Calu3 (cell line): Measurements from ENCODE around the gene TAS2R19. TPM values are rescaled to one million over a fixed set of nuclear protein-coding genes. Genes with fewer than 3 reads are reported as not detected.

Experiments
- Bru-seq: library from RNA; stranded (reverse); fragments of 400-500 nt; gene quantifications from one replicate; lab custom pipeline; 2021; lab: Mats Ljungman, UMichigan
- BruChase-seq, 2 experiments: library from RNA; stranded (reverse); fragments of 400-500 nt; gene quantifications; one replicate each; lab custom pipeline; 2021; lab: Mats Ljungman, UMichigan
- BruUV-seq: library from RNA; stranded (reverse); fragments of 400-500 nt; replicated peaks from 2 replicates; lab custom pipeline; 2021; lab: Mats Ljungman, UMichigan
- CTCF ChIA-PET: fragments of 300-600 bp; sonication (Branson Sonifier 250); formaldehyde crosslinking; loops from one replicate; lab custom pipeline; 2022; ENCODE audit warnings: antibody characterized with exemption; lab: Charles Lee
- DNase-seq: peaks from one replicate; pipeline ENCODE4 v3.0.0; 2022
- H3K27ac Mint-ChIP-seq: one replicate; pipeline ENCODE4 v1.8.0; 2022; ENCODE audit warnings: mixed read lengths; ENCODE audit not compliant: unreplicated experiment
- H3K27me3 Mint-ChIP-seq: one replicate; pipeline ENCODE4 v1.8.0; 2022; ENCODE audit warnings: mixed read lengths; ENCODE audit not compliant: unreplicated experiment
- H3K36me3 Mint-ChIP-seq: one replicate; pipeline ENCODE4 v1.8.0; 2022; ENCODE audit warnings: mild to moderate bottlenecking, moderate library complexity, mixed read lengths; ENCODE audit not compliant: insufficient read depth, unreplicated experiment
- H3K4me1 Mint-ChIP-seq: one replicate; pipeline ENCODE4 v1.8.0; 2022; ENCODE audit warnings: mild to moderate bottlenecking, low read depth, mixed read lengths; ENCODE audit not compliant: unreplicated experiment
- H3K4me3 Mint-ChIP-seq: one replicate; pipeline ENCODE4 v1.8.0; 2022; ENCODE audit warnings: mild to moderate bottlenecking, low read depth, moderate library complexity, mixed read lengths; ENCODE audit not compliant: unreplicated experiment
- H3K9me3 Mint-ChIP-seq: one replicate; pipeline ENCODE4 v1.8.0; 2022; ENCODE audit warnings: low read depth, mixed read lengths; ENCODE audit not compliant: unreplicated experiment
- intact Hi-C: fragments of 100-400 bp; cut with micrococcal nuclease; formaldehyde crosslinking; loops from one replicate; pipeline ENCODE4 v1.10.0; 2022; ENCODE audit not compliant: unreplicated experiment
- long read RNA-seq: library from polyadenylated mRNA; stranded (forward); transcript quantifications from one replicate; pipeline ENCODE4 v2.0.0, GENCODE V29; 2022
- total RNA-seq: library from RNA; stranded (reverse); gene quantifications from 2 replicates; pipeline ENCODE4 v1.2.3, GENCODE V29; 2022
- TF ChIP-seq, protein P1 (sequence below): fragments of 200-600 bp; IDR thresholded peaks from one replicate; pipeline ENCODE4 v1.8.0; 2022; ENCODE audit warnings: antibody characterized with exemption; ENCODE audit not compliant: unreplicated experiment

TAS2R19 gene
- total RNA-seq (3.2 and 4.5 TPM in 2 replicates), Bru-seq, nascent RNA (percentile 89 among the genes with signal in this experiment), BruChase-seq, experiment 1, labeled RNA remaining after a 6-hour chase (percentile 77 among the genes with signal in this experiment), BruChase-seq, experiment 2, labeled RNA remaining after a 2-hour chase (percentile 87 among the genes with signal in this experiment)
- long read RNA-seq = 0 reads

DNA sequence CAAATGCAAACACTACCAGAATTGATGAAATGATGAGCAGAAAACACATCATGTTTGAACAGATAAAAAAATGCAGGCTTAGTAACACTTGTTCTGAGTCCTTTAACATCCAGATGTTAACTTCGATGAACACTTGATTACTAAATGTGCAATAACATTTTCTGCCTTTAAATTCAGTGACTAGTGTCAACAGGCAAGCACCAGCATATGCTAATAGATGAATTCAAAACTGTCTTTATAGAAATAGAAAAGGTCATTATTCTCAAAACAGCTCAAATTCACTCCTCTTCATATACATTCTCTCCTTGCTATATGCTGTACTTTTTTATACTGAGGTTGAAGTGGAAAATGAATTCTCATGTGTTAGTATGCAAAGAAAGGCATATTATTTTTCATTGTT lies at the start of gene TAS2R19:
TSS of gene TAS2R19 (minus strand) at position 101 of the 400 bp plus-strand sequence. CDS start at position 52, 49 bp downstream.
- H3K27ac Mint-ChIP-seq = no peak within 1 kb of the TSS
- no peaks in the 10 kb centered on the region for H3K27me3 Mint-ChIP-seq
- intact Hi-C loops = no loop called here
- TF ChIP-seq, protein P1, sequence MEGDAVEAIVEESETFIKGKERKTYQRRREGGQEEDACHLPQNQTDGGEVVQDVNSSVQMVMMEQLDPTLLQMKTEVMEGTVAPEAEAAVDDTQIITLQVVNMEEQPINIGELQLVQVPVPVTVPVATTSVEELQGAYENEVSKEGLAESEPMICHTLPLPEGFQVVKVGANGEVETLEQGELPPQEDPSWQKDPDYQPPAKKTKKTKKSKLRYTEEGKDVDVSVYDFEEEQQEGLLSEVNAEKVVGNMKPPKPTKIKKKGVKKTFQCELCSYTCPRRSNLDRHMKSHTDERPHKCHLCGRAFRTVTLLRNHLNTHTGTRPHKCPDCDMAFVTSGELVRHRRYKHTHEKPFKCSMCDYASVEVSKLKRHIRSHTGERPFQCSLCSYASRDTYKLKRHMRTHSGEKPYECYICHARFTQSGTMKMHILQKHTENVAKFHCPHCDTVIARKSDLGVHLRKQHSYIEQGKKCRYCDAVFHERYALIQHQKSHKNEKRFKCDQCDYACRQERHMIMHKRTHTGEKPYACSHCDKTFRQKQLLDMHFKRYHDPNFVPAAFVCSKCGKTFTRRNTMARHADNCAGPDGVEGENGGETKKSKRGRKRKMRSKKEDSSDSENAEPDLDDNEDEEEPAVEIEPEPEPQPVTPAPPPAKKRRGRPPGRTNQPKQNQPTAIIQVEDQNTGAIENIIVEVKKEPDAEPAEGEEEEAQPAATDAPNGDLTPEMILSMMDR = no peak
- DNase-seq = no peak
- H3K9me3 Mint-ChIP-seq = peaks cover 5% of the 10 kb centered on the region
- no TSS peak for BruUV-seq
- CTCF ChIA-PET = no interaction called here
- H3K36me3 Mint-ChIP-seq = no peaks in the 10 kb centered on the region
- H3K4me3 Mint-ChIP-seq = no peak within 1 kb of the TSS
- H3K4me1 Mint-ChIP-seq = no peaks in the 10 kb centered on the region

DNA sequence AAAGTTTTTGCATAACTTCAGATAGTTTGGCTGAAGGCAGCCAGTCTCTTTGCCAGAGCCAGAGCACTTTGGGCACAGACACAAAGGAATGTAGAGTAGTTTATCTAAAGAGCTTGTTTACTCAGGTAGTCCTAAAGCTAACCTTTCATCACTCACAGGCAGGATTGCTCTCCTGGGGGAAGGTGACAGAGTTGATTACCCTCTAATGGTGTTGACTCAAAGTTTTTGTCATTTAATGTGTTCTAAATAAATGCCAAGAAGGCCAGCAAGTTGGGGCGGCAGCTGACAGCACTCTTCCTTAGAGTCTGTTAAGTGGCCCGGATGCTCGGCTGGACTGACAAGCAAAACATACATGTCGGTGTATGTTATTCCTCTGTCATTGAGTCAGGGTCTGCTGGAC lies 49.0 kb upstream of the TAS2R19 start:
- Mint-ChIP-seq H3K27ac (no peak overlapping the region), H3K4me1 (no peaks in the 10 kb centered on the region), H3K27me3 (no peaks in the 10 kb centered on the region), H3K9me3 (no peaks in the 10 kb centered on the region), H3K36me3 (no peaks in the 10 kb centered on the region), H3K4me3 (no peak overlapping the region)
- DNase-seq = no peak
- TF ChIP-seq, protein P1 = no peak
- intact Hi-C loops = no loop called here
- CTCF ChIA-PET = no interaction called here
- BruUV-seq = no TSS peak

DNA sequence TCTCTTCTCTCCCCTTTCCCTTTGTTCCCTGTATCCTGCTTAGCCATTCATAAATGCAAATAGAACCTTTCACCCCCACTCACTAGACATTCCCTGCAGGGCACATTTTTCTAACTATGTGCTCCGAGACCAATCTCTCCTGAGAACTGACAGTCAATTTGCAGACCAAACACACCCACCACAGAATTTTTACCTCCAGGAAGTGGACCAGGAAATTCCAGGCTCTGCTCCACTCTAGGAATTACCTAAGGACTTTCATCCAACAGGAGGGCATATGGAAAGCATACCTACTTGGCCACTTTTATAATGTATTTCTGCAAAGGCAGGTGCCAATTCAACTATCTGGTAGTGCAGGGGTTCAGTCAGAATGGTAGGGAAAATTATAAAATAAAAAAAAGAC lies 48.6 kb upstream of the TAS2R19 start:
- Mint-ChIP-seq H3K4me1 (no peaks in the 10 kb centered on the region), H3K27me3 (no peaks in the 10 kb centered on the region), H3K36me3 (no peaks in the 10 kb centered on the region), H3K9me3 (no peaks in the 10 kb centered on the region), H3K27ac (no peak overlapping the region), H3K4me3 (no peak overlapping the region)
- intact Hi-C loops = loop anchor here (1.0 kb wide), 1 partner anchor 56 kb away; no protein-coding TSS in a partner anchor
- CTCF ChIA-PET = no interaction called here
- BruUV-seq = no TSS peak
- no peak for DNase-seq
- TF ChIP-seq, protein P1 = no peak

DNA sequence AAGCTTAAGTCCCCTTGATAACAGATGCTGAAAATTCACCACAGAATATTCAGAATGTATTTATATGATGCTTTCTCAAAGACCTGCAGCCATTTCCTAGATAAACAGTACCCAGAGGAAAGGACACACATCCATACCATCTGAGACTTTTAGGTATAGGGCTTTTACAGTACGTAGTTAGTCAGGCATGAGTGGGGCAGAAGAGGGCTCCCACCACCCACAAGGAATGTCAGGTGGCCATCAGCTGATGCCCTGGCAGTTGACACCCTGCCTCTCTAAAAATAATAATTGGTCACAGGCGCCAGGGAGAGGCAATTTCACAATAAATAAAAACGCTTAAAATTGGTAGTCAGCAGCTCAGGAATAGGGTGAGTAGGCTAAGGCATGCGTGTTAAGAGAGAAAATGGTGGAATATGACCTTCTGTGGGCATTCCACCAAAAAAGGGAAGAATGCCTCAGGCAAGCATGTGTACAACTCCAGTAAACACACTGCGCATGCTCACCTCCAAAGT lies 47.5 kb upstream of the TAS2R19 start:
- intact Hi-C loops = loop anchor here (1.0 kb wide), 1 partner anchor 55 kb away; no protein-coding TSS in a partner anchor
- H3K27me3 Mint-ChIP-seq = no peaks in the 10 kb centered on the region
- TF ChIP-seq, protein P1 = no peak
- no peaks in the 10 kb centered on the region for H3K36me3 Mint-ChIP-seq
- BruUV-seq = no TSS peak
- H3K9me3 Mint-ChIP-seq = no peaks in the 10 kb centered on the region
- CTCF ChIA-PET = interaction anchor here (0.7 kb wide), 1 partner anchor 56 kb away, joined by 4 read pairs; no protein-coding TSS in a partner anchor
- DNase-seq = no peak
- no peaks in the 10 kb centered on the region for H3K4me1 Mint-ChIP-seq
- no peak overlapping the region for H3K4me3 Mint-ChIP-seq
- H3K27ac Mint-ChIP-seq = no peak overlapping the region
